Loucy (cell line): Measurements from ENCODE around the gene OPRM1.

Source experiments
- EZH2phosphoT487 ChIP-seq: fragments of 200-600 bp; IDR thresholded peaks from 2 replicates; pipeline ENCODE4 v1.6.1; 2018; ENCODE audit warnings: antibody characterized with exemption, mild to moderate bottlenecking, moderate library complexity, borderline replicate concordance
- TF ChIP-seq, protein P1 (sequence below): fragments of 200-600 bp; sonication (generic); conservative IDR thresholded peaks from 2 replicates; pipeline ENCODE4 v1.5.1; 2014; ENCODE audit warnings: mild to moderate bottlenecking, antibody characterized with exemption, low read length

DNA sequence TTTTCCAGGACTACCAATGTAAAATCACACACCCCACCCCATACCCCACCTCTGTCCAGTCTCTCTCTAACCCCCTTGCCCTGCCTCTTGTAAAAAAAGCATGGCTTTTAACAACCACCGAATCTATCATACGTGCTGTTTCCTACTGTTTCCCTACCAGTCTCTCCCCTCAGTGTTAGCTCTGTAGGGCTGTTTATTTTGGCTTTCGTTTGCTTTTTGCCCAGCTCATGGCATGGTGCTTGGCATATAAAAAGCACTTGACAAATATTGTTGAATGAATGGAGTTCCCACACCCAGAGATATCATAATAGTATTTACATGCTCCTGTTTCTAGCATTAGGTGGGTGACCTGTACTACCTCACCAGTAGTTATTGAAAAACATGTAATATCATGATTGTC lies 148.2 kb downstream of the OPRM1 start:
- TF ChIP-seq, protein P1, sequence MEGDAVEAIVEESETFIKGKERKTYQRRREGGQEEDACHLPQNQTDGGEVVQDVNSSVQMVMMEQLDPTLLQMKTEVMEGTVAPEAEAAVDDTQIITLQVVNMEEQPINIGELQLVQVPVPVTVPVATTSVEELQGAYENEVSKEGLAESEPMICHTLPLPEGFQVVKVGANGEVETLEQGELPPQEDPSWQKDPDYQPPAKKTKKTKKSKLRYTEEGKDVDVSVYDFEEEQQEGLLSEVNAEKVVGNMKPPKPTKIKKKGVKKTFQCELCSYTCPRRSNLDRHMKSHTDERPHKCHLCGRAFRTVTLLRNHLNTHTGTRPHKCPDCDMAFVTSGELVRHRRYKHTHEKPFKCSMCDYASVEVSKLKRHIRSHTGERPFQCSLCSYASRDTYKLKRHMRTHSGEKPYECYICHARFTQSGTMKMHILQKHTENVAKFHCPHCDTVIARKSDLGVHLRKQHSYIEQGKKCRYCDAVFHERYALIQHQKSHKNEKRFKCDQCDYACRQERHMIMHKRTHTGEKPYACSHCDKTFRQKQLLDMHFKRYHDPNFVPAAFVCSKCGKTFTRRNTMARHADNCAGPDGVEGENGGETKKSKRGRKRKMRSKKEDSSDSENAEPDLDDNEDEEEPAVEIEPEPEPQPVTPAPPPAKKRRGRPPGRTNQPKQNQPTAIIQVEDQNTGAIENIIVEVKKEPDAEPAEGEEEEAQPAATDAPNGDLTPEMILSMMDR: no peak
- no peak for TF ChIP-seq EZH2phosphoT487
